Measurements from ENCODE around the gene HID1.

Gene HID1

GRCh38 chr17:74954115-74954514, 18.4 kb downstream of the HID1 start:
- peaks cover 21 to 48% of the 10 kb centered on the region in 2 donors for H3K27me3 Mint-ChIP-seq
- H3K4me3 Mint-ChIP-seq, result no peak overlapping the region
- no peak for ATAC-seq (replicated peaks)
- H3K27ac Mint-ChIP-seq, result no peak overlapping the region
- DNase-seq, result no peak
- no peaks in the 10 kb centered on the region for H3K36me3 Mint-ChIP-seq
- no peaks in the 10 kb centered on the region for H3K4me1 Mint-ChIP-seq
- H3K9me3 Mint-ChIP-seq, result no peaks in the 10 kb centered on the region

GRCh38 chr17:74953134-74953687, 19.3 kb downstream of the HID1 start:
- Mint-ChIP-seq H3K4me3 (no peak overlapping the region), H3K27me3 (peaks cover 21 to 46% of the 10 kb centered on the region in 2 donors), H3K4me1 (no peaks in the 10 kb centered on the region), H3K9me3 (no peaks in the 10 kb centered on the region), H3K36me3 (no peaks in the 10 kb centered on the region), H3K27ac (no peak overlapping the region)
- ATAC-seq (replicated peaks) (no peak), DNase-seq (no peak)

- no peak for ATAC-seq (replicated peaks)
- peaks cover 17 to 48% of the 10 kb centered on the region in 2 donors for H3K27me3 Mint-ChIP-seq
- H3K4me3 Mint-ChIP-seq, result no peak overlapping the region
- no peak for DNase-seq
- no peaks in the 10 kb centered on the region for H3K4me1 Mint-ChIP-seq
- no peak overlapping the region for H3K27ac Mint-ChIP-seq
- no peaks in the 10 kb centered on the region for H3K36me3 Mint-ChIP-seq
- H3K9me3 Mint-ChIP-seq, result no peaks in the 10 kb centered on the region
These were observed 20.0 kb downstream of the HID1 start for GRCh38 chr17:74952431-74953133.

DNA sequence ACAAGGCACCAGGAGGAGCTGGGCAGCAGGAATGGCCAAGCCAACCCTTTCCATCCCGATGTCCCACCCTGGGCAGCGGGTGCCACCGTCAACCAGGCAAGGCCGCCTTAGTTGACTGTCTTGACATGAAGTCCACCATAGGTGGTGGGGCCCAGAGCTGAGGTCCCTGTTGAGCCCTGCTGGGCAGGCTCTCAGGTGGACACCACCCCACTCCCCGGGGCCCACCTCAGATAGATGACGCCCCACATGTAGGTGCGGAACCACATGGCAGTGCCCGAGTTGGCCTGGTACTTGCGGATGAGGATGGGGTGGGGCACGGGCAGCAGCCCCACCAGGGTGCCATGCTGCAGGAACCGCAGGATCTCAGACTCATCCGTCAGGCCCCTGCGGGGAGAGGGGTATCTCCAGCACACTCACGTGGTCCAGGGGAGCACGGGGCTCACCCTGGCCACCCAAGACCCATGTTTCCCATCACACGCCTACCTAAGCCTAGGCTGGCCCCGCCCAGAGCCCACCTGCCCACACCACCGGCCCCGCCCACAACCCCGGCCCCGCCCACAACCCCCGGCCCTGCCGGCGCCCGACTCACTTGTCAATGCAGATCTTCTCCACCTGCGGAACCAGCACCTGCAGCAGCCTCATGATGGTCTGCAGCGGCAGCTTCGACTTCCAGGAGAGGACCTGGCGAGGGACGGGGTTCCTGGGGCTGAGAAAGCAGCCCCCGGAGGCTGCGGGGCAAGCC, 20.7 kb downstream of the HID1 start:
- Mint-ChIP-seq H3K4me3 (no peak overlapping the region), H3K36me3 (no peaks in the 10 kb centered on the region), H3K9me3 (no peaks in the 10 kb centered on the region), H3K27ac (no peak overlapping the region), H3K27me3 (peaks cover 17 to 55% of the 10 kb centered on the region in 2 donors), H3K4me1 (no peaks in the 10 kb centered on the region)
- DNase-seq, result no peak
- ATAC-seq (replicated peaks), result no peak

- Mint-ChIP-seq H3K4me3 (no peak overlapping the region), H3K36me3 (no peaks in the 10 kb centered on the region), H3K9me3 (no peaks in the 10 kb centered on the region), H3K4me1 (no peaks in the 10 kb centered on the region), H3K27me3 (peaks cover 17 to 58% of the 10 kb centered on the region in 2 donors), H3K27ac (no peak overlapping the region)
- DNase-seq (no peak), ATAC-seq (replicated peaks) (no peak)
These were observed 21.5 kb downstream of the HID1 start for GRCh38 chr17:74951065-74951464.

DNA sequence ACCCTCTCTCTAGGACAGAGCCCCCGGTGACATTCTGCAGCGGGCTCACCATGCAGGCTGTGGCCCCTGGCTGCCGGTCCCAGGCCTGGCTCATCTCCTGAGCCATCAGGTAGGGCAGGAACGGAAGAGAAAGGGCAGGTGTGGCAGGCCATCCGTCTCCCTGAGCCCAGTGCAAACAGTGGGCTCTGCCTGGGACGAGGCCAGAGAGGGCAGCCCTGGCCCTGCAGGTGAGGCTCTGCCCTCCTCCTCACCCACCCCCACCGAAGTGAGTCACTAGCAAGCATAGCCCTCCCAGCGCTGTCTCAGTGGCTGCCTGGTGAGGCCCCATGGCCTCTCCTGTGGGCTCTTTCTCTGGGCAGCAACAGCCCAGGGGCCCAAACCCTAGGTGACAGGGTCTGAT, 22.4 kb downstream of the HID1 start:
- ATAC-seq (replicated peaks) (no peak), DNase-seq (no peak)
- Mint-ChIP-seq H3K9me3 (no peaks in the 10 kb centered on the region), H3K4me3 (no peak overlapping the region), H3K4me1 (peaks cover 0 to 4% of the 10 kb centered on the region in 2 donors), H3K27ac (no peak overlapping the region), H3K27me3 (peaks cover 20 to 60% of the 10 kb centered on the region in 2 donors), H3K36me3 (no peaks in the 10 kb centered on the region)

- DNase-seq (no peak), ATAC-seq (replicated peaks) (no peak)
- Mint-ChIP-seq H3K4me1 (peaks cover 0 to 5% of the 10 kb centered on the region in 2 donors), H3K4me3 (no peak overlapping the region), H3K9me3 (no peaks in the 10 kb centered on the region), H3K27ac (no peak overlapping the region), H3K36me3 (no peaks in the 10 kb centered on the region), H3K27me3 (peaks cover 19 to 60% of the 10 kb centered on the region in 2 donors)
These were observed 23.0 kb downstream of the HID1 start for GRCh38 chr17:74949455-74950115.

GRCh38 chr17:74947041-74947754, 25.4 kb downstream of the HID1 start:
- Mint-ChIP-seq H3K27me3 (peaks cover 16 to 63% of the 10 kb centered on the region in 2 donors), H3K4me1 (peaks cover 0 to 5% of the 10 kb centered on the region in 2 donors), H3K36me3 (no peaks in the 10 kb centered on the region), H3K4me3 (no peak overlapping the region), H3K9me3 (no peaks in the 10 kb centered on the region), H3K27ac (no peak overlapping the region)
- DNase-seq (no peak), ATAC-seq (replicated peaks) (no peak)

- Mint-ChIP-seq H3K4me1 (peaks cover 0 to 5% of the 10 kb centered on the region in 2 donors), H3K27me3 (peaks cover 21 to 63% of the 10 kb centered on the region in 2 donors), H3K36me3 (no peaks in the 10 kb centered on the region), H3K27ac (no peak overlapping the region), H3K9me3 (no peaks in the 10 kb centered on the region), H3K4me3 (no peak overlapping the region)
- DNase-seq (no peak), ATAC-seq (replicated peaks) (no peak)
These were observed 25.9 kb downstream of the HID1 start for GRCh38 chr17:74946641-74947040.

DNA sequence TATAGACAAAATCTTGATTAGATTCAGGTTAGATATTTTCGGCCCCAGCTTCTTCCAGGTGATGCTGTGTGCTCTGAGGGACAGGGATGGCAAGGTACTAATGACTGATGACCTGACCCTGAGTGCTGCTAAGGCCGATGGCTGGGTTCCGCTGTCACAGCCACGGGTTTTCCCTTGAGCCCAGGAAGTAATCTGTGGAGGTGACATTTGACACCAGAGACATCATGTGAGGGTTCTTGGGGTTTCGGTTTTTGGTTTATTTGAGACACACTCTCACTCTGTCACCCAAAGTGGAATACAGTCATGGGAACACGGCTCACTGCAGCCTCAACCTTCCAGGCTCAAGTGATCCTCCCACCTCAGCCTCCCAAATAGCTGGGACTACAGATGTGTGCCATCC, 27.0 kb downstream of the HID1 start:
- Mint-ChIP-seq H3K4me1 (peaks cover 0 to 5% of the 10 kb centered on the region in 2 donors), H3K9me3 (no peaks in the 10 kb centered on the region), H3K27me3 (peaks cover 27 to 66% of the 10 kb centered on the region in 2 donors), H3K4me3 (no peak overlapping the region), H3K36me3 (no peaks in the 10 kb centered on the region), H3K27ac (no peak overlapping the region)
- ATAC-seq (replicated peaks) (peak; percentile 63 to 88), DNase-seq (no peak)

DNA sequence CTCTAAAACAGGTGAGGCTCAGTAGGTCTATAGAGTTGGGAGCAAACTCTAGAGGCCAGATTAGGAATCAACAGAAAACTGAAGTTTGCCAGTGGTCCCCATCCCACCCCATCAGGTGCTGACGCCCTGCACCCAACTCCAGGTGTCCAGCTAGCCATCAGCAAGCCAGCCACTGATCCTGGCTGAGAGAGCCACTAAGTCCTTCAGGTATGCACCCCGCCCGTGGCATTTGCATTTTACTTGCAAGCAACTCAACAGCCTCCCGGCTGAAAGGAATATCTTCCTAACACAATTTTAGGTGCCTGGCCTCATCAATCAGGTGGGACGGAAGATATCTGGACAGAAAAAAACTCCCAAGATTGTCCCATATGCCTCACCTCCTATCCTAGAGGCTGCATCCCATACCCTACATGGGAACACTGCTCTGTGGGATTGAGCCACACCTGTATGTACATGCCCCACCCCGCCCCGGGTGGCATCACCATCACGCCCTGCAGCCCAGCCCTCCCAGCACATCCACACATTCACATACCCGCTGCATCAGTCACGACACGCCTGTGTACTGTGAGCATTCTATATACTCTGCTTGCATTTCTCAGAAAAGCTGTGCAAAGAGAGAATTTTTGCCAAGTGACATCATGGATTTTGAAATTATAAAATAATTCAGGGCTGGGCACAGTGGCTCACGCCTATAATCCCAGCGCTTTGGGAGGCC, 28.6 kb downstream of the HID1 start:
- no peak overlapping the region for H3K27ac Mint-ChIP-seq
- no peak for ATAC-seq (replicated peaks)
- no peaks in the 10 kb centered on the region for H3K36me3 Mint-ChIP-seq
- peaks cover 34 to 65% of the 10 kb centered on the region in 2 donors for H3K27me3 Mint-ChIP-seq
- H3K4me3 Mint-ChIP-seq, result no peak overlapping the region
- no peaks in the 10 kb centered on the region for H3K9me3 Mint-ChIP-seq
- peaks cover 0 to 5% of the 10 kb centered on the region in 2 donors for H3K4me1 Mint-ChIP-seq
- no peak for DNase-seq

DNA sequence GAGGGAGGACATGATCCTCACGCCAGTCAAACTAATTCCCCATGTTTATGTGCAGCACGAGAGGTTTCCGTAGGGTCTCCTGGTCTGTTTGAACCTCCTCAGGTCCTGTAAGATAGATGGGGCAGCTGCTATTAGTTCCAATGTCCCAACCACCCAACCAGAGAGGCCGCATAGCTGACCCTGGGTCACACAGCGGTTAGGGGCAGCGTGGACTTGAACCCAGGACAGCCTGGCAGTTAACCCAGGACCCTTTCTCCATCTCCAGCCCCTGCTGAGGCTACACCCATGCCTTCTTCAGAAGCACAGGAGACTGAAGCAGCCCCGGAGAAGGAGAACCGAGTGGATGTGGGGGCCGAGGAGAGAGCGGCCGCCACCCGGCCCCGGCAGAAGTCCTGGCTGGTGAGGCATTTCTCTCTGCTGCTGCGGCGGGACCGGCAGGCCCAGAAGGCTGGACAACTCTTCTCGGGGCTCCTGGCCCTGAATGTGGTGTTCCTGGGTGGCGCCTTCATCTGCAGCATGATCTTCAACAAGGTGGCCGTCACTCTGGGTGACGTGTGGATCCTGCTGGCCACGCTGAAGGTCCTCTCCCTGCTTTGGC, 31.3 kb downstream of the HID1 start:
- no peak for DNase-seq
- Mint-ChIP-seq H3K36me3 (peaks cover 0 to 3% of the 10 kb centered on the region in 2 donors), H3K9me3 (no peaks in the 10 kb centered on the region), H3K4me1 (peaks cover 0 to 5% of the 10 kb centered on the region in 2 donors), H3K4me3 (no peak overlapping the region), H3K27ac (no peak overlapping the region), H3K27me3 (peaks cover 58 to 72% of the 10 kb centered on the region in 2 donors)
- ATAC-seq (replicated peaks), result no peak

GRCh38 chr17:74939534-74939933, 33.0 kb downstream of the HID1 start:
- DNase-seq (no peak), ATAC-seq (replicated peaks) (no peak)
- H3K36me3 Mint-ChIP-seq, result peaks cover 0 to 3% of the 10 kb centered on the region in 2 donors
- H3K27me3 Mint-ChIP-seq, result peaks cover 61 to 69% of the 10 kb centered on the region in 2 donors
- no peak overlapping the region for H3K4me3 Mint-ChIP-seq
- H3K9me3 Mint-ChIP-seq, result no peaks in the 10 kb centered on the region
- H3K4me1 Mint-ChIP-seq, result peaks cover 0 to 3% of the 10 kb centered on the region in 2 donors
- H3K27ac Mint-ChIP-seq, result no peak overlapping the region
